GM21723 (cell line): ENCODE results near the gene DYNC1I1.

Experiments used
- ATAC-seq: cut with Tn5 transposase; IDR thresholded peaks from one replicate; pipeline ENCODE4 v1.9.1; 2021; ENCODE audit warnings: mild to moderate bottlenecking, moderate library complexity; ENCODE audit not compliant: unreplicated experiment

Gene DYNC1I1

DNA sequence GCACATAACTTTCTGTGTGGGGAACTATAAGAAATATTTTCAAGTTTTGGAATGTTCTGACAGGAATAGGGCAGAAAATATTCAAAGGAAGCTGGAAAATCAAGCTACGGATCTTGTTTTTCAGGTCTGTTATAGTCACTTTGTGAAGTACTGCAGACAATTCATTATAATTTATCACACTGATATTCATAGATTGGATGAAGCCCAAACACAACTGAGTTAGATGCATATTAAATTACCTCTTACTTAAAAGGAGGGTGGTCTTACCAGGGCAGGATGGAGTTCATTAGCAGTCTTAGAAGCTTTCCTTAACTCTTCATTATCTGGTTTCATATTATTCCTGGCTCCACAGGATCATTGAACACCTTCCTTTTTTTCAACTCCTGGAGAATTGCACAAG lies 242.3 kb downstream of the DYNC1I1 start:
- no peak for ATAC-seq

DNA sequence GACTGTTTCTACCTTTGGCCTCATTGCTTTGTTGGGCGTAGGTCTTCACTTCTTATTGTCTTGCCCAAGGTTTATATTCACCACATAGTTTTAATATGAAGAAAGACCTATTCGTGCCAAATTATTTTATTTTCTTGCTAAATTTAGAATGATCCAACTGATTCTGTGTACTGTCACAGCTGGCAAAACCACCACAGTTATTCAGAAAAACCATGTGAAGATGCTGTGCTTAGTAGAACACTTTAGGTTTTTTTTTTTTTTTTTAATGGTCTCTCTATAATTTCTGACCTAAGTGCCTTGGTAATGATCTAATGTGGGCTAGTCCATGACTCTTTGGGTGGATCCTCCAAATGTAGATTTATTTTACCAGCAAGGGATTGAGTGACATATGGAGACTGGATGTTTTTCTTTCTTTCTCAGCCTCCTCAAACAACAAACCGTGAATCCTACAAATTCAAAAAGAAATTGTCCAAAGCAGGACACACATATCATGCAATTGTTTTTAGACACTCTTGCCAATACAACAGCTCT lies 243.8 kb downstream of the DYNC1I1 start:
- no peak for ATAC-seq

DNA sequence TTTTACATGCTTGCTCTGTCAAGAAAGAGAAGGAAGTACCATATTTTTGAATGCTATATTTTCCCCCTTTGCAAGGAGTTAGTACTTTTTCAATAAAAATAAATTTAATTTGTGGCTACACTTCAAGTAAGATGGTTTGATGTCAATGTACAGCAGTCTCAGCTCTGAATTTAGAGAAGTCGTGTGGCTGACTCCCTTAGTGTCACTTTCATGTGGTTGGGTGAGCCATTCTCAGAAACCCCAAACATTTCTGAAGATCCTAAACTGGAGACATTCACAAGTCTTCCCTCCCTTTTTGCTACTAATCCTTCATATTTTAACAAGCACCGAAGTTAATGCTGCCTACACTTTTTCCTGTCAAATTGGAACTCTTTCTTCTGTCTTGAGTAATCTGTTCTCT lies 244.4 kb downstream of the DYNC1I1 start:
- no peak for ATAC-seq

DNA sequence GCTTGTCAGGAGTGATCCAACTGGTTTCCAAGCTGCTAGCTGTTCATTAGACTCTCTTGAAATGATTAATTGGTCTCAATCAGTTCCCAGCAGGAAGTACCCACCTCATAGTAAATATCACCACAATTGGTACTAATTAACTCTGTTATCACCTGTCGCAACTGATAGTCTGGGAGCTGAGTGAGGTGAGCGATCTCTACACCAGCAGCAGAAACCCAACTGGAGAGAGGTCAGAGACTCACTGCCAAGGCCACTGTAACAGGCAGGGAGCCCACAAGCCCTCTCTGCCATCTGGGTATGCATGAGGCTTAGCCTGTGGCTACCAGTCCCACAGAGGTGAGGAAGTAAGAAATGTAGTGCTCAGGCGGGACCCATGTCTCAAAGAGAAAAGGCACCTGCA lies 245.5 kb downstream of the DYNC1I1 start:
- no peak for ATAC-seq

DNA sequence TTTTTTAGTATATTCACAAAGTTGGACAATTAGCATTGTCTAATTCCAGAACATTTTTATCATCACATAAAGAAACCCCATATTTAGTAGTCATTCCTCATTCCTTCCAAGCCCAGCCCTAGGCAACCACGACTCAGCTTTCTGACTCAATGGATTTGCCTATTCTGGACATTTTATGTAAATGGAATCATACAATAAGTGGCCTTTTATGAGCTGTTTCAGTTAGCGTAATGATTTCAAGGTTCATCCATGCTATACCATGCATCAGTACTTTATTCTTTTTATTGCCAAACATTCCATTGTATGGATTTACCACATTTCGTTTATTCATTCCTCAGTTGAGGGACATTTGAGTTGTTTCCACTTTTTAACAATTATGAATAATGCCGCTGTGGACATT lies 249.2 kb downstream of the DYNC1I1 start:
- ATAC-seq, result no peak

DNA sequence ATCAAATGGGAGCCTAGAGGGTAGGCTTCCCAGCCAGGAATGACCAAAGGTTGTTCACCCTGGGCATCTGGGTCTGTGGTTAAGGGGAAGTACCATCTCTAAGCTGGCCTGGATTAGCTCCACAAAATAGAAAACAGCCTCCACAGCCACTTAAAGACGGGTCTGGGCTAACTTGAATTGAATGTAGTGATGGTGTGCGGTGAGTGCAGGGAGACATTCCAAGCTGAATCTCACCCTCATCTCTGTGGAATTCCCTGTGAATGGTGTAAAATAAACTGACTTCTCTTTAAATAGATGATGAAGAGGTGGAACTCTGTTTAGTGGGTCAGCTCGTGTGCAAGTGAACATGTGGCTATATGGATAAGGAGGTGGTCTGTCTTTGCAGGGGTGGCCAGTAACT lies 251.0 kb downstream of the DYNC1I1 start:
- ATAC-seq, result no peak

DNA sequence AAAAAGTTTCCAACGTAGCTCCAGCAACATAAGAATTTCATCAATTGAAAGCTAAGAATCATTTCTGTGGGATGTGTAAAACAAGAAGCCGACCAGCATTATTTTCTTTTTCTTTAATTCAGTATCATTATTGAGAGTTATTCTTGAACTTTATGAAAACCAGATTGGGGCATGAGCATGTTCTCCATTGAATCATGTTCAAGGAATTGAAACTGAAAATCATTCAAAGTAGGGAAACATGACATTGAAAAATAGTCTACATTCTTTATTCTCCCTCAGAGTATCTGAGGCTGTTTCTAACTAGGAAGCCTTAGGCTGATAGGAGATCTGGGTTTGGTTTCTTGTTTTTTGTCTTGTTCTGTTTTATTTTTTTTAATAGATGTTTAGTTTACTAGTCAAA lies 253.7 kb downstream of the DYNC1I1 start:
- ATAC-seq, result no peak

DNA sequence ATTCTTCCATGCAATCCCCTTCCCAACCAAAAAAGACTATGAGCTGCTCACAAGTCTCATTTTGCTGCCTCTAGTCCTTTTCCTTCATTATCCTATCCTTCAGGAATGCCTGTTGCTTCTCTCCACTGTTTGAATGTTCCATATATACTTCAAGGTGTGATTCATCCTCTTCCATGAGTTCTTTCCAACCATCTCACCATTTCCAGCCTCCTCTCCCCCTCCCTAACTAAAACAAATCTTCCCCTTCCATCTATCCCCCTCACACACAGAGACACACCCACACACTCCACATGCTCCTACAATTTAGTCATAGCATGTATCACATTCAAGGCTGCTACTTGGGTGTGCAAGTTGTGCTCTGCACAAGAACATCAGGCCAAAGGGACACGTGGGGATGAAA lies 254.3 kb downstream of the DYNC1I1 start:
- ATAC-seq, result no peak

DNA sequence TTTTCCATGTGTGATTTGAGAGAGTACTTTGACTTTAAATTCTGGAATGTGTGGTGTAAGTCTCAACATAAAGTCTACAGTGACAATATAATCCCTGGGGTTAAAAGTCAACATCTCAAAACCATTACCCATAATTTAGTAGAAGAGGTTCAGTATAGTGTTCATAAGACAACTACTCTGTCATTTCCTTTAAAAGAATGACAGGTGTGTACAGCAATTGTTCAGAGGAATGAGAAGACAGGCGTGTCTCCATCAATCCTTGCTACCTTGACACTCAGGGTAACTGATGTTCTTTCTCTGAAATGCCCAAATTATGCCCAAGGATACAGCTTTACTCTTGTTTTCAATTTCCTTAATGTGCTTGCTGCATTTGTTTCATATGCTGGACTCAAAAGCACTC lies 256.4 kb downstream of the DYNC1I1 start:
- no peak for ATAC-seq

DNA sequence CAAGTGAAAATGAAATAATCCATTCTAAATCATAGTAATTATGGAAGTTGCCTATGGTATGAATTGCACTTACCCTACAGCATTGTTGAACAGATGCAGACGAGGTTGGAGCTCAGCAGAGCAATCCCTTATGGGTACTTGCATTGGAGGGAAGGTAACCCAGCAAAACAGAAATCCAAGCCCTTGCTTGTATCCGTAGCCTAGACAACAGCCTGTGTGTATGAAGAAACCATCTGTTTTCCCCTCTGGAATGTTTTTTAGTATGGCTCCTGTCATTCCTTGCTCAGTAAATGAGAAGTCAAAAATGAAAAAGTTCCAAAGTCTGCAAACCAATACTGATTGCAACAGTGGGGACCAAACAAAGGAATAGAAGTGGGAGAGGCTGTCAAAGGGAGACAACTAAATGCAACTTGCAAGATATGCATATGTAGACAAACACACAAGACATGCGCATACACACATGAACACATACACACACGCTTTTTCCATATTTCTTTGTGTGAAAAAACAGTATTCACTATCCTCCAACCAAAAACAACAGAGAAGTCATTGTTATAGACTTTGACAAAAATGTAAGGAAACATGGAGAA lies 260.8 kb downstream of the DYNC1I1 start:
- ATAC-seq, result no peak

DNA sequence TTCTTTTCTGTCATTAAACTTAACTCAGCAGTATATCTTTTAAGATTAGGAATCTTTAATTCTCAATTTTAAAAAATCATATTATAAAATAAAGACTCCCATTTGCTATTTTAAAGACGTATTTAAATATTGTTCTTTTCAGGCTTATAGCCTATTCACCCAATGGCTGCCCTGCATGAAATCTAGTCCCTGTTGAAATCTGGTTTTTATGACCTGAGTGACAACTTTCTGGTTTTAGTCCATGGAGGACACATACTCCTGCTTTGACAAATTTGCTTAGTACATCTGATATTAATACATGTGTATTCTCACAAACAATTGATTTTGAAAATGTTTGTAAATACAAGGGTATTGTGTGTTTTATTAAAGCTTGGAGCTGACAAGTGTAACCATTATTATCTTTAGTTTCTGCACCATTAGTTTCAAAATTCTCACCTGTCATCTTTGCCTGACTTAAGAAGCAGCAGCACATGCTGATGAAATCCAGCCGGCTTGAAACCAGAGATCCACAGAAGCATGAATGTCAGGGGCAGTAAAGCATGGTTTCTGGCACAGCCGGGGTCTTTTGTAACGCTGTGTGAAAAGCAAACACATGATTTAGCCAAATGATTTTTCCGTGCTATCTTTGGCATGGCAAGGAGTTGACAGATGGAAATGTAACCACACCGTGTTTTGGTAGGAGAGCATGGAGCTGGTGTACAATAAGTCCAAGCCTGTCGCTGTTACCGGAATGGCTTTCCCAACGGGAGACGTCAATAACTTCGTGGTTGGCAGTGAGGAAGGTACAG lies 262.8 kb downstream of the DYNC1I1 start:
- no peak for ATAC-seq

DNA sequence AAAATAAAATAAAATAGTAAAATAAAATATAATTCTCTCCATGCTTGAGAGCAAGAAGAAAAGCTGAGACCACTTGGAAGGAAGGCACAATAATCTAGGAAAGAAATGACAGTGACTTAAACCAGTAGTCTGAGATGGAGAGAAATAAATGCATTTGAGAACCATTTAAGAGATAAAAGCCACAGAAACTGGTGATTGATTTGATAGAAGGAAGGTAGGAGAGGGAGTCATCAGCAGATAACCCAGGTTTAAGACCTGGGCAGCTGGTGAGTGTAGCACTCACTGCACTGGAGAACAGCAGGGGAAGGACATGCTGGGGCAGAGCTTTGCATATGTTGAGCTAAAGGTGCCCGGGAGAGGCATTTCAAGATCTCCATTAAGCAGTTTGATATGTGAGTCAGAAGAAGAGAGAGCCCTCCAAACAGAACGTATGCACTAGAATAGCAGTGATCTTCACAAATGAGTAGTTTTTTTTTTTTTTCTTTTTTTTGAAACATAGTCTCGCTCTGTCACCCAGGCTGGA lies 268.0 kb downstream of the DYNC1I1 start:
- no peak for ATAC-seq

DNA sequence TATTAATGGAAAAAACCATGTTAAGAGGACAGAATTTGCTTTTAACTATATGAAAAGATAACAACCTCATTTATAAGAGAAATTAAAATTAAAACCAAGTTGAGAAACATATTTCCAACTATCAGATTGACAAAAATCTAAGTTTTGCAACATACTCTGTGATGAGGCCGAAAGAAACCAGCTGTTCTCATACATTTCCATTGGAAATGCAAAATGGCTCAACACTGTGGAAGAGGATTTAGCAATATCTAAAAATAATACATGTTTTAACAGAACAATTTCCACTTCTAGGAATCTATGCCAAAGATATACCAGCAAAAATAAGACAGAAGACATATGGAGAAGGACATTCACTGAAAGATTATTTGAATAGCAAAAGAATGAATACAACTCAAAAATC lies 268.8 kb downstream of the DYNC1I1 start:
- ATAC-seq, result no peak

DNA sequence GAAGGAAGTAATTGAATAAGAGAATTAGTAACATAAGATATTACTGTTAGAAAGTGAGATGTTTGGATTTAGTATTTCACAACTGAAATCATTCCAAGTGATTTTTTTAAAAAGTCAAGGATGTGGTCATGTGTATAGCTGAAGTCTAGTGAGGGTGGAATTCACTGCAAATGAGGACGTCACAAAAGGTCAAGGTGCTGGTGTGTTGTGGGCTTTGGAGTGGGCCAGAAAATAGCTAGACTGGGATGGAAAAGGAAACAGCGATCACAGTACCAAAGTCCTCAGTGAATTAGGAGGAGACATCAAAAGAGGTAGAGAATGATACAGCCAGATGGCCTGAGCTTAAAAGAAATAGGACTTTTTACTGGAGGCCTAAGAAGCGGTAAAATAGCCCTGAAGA lies 272.8 kb downstream of the DYNC1I1 start:
- no peak for ATAC-seq

DNA sequence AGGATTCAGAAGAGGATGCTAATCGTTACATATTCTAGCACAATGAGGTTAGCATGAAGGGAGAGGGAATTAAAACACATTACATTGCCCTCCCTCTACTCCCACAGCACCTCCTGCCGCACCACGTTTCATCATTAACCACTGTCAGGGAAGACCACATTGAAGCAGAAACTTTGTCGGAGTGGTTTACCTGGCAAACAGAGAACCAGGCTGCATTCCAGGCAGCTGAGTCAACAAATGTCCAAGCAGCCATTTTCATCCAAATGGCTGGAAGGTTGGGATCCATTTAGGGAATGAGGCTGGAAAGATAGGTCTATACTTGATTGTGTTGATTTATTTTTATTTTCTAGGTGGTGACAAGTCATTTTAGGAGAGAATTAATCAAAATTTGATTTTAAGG lies 273.6 kb downstream of the DYNC1I1 start:
- ATAC-seq, result no peak

DNA sequence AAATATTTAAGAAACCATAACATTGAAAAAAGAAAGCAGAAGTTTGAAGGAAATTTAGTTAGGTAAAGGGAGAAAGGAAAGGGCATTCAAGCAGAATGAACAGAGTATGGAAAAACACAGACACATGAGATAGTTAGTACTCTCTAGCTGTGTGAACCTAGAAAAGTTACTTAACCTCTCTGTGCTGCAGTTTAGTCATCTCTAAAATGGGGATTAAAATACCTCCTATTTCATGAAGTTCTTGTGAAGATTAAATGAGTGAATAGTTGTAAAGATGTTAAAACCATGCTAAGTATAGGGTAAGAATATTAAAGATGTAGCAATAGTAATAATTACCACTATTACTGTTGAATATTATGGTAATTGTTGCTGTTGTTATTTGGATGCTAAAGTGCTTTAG lies 279.9 kb downstream of the DYNC1I1 start:
- no peak for ATAC-seq

DNA sequence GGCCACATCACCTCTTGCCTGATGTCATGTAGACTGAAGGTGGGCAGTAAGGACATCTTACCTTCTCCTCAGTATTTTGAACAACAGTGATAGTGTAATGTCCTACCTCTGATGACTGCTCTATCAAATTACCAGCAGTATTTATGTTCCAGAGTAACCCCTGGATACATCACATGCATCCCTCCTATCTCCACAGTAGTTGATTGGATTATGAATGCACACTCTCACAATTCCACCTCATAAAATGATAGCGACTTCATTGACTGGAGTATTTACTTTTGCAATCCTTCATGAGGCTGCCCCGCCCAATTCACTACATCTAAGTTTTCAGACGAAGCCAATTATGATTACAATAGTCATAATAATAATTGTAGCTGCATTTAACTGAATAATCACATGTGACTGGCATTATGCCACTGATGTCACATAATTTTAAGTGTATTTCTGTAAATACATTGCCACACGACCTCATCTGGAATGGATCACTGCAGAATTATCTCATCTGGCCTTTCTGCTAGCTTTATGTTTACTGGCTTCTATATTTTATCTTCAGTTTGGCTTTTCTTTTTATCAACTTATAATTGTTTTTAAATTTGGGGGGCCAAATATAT lies 280.6 kb downstream of the DYNC1I1 start:
- no peak for ATAC-seq

DNA sequence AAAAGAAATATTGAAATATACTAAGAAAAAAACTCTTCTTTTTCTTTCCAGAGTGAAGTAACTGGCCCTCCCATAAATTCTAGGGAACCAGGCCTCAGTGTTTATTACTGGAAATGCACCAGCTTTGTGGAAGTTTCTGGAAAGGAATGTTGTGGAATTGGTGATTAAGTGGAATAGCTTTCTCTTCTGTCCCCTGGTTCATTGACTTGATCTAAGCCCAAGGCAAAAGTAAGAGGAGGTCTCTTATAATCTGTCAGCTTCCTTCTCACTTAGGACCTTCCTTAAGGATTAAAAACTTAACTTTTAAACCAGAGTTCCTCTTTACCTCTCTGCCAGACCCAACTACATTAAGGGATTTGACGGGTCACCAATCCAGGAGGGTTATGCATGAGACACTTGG lies 283.4 kb downstream of the DYNC1I1 start:
- no peak for ATAC-seq

DNA sequence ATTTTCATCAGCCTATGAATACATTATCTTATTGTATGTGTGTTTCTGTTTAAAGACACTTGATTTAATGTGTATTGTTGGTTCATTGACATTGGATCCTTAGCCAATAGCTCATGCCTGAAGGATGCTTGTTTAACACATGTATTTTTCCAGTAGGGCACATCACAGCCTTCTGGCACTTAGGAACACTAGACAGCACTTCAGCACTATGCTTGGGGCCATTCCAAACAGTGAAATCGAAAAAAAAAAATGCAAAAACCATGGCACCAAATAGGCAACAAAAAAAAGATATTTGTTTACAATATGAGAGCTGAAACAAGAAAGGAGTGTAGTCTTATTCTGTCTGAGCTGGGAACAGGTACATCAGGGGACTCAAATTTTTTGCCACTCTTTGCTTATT lies 286.7 kb downstream of the DYNC1I1 start:
- ATAC-seq, result no peak

DNA sequence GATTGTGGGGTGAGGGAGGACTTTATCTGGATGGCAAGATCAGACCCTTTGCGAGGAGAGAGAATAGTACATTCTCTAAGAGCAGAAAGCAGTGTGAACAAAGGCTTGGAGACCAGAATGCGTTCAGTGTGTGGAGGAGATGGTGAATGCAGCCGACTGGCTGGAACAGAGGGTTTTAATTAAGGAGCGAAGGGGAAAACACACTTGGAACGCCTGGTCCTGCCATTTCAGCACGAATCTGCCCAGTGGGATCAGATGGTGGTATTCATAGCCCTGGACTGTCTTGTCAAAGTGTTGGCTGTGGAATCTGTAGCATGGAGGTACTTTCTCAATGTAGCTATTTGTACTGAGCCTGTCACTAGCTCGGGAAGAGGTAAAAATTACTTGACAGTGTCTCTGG lies 288.7 kb downstream of the DYNC1I1 start:
- ATAC-seq, result no peak

DNA sequence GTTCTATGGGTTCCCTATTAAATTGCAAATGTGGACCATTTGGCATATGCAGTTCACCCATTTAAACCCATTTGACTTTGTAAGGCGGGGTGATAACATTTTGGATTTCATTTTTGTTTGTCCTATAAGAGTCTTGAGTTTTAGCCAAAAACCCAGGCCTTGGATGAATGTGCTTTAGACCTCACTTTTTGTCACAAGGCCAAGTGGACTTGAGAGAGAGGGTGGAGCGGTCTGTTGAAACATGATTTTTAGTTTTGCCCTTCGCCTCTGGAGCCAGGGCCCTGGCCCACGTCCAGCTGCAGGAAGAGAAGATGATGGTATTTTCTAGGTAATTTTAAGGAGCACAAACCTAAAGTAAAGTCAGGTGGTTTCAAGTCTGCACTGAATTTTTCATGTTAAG lies 289.5 kb downstream of the DYNC1I1 start:
- ATAC-seq, result no peak

DNA sequence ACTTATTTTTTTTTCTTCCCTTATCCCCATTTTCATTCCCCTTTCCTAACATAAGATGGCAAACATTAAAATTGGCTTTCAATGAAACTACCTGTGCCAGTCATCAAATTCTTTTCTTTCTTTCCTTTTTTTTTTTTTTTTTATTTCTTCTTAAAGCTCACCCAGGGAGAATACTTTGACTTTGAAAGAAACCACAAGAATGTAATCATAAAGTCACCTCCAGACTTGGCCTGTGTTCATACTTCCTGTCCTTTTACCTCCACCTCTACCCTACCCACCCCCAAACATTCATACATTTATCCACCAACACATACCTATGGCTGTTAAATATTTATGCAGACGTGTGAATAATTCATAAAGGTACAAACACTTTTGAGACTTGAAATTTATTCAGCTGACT lies 295.0 kb downstream of the DYNC1I1 start:
- ATAC-seq, result no peak
